ENCODE results near the gene VSIG10. TPM values are rescaled to one million over a fixed set of nuclear protein-coding genes. Genes with fewer than 3 reads are reported as not detected.

Gene VSIG10
- total RNA-seq, 2 experiments from 2014 or later = 5.7 to 7.6 TPM

GRCh38 chr12:118058227-118058626 lies 45.6 kb downstream of the VSIG10 start:
- POLR2A ChIA-PET = interaction anchor here (1.2 to 1.9 kb wide), 4 partner anchors 9 to 183 kb away, joined by 5 to 7 read pairs (median 5); no protein-coding TSS in a partner anchor
- Mint-ChIP-seq H3K27ac (peak overlapping the region; percentile 92), H3K36me3 (peaks cover 5% of the 10 kb centered on the region)

GRCh38 chr12:118055865-118056773 lies 47.7 kb downstream of the VSIG10 start:
- peaks cover 57% of the 10 kb centered on the region for H3K4me1 Mint-ChIP-seq (ENCODE audit: low read depth)
- CTCF ChIA-PET = interaction anchor here (0.9 to 3.2 kb wide), 10 partner anchors 8 to 320 kb away, joined by 3 to 29 read pairs (median 5); partner anchors contain the start of genes RFC5 and SUDS3

More at GRCh38 chr12:118058227-118058626, 45.6 kb downstream of the VSIG10 start:
- intact Hi-C loops (cut with micrococcal nuclease) = loop anchor here (10.0 kb wide), 1 partner anchor 247 kb away; no protein-coding TSS in a partner anchor
- H3K9me3 Mint-ChIP-seq = no peaks in the 10 kb centered on the region
- no peaks in the 10 kb centered on the region for H3K27me3 Mint-ChIP-seq
- H3K4me3 Mint-ChIP-seq = no peak overlapping the region
- no peak for DNase-seq
- CTCF ChIA-PET = interaction anchor here (0.6 to 2.7 kb wide), 3 partner anchors 24 to 183 kb away, joined by 3 to 20 read pairs (median 3); no protein-coding TSS in a partner anchor
- H3K4me1 Mint-ChIP-seq (ENCODE audit: low read depth) = peaks cover 38% of the 10 kb centered on the region

GRCh38 chr12:118055144-118055557 lies 48.7 kb downstream of the VSIG10 start:
- ChIA-PET POLR2A (interaction anchor here (0.7 to 1.6 kb wide), 4 partner anchors 9 to 180 kb away, joined by 3 to 6 read pairs (median 5); no protein-coding TSS in a partner anchor), CTCF (interaction anchor here (0.7 to 3.2 kb wide), 13 partner anchors 9 to 321 kb away, joined by 3 to 29 read pairs (median 4); partner anchors contain the start of genes KSR2, RFC5 and SUDS3)
- no peaks in the 10 kb centered on the region for H3K9me3 Mint-ChIP-seq
- peak overlapping the region; percentile 9 for H3K27ac Mint-ChIP-seq
- intact Hi-C loops (cut with micrococcal nuclease) = loop anchor here (1.0 to 10.0 kb wide), 3 partner anchors 10 to 250 kb away; no protein-coding TSS in a partner anchor
- H3K4me1 Mint-ChIP-seq (ENCODE audit: low read depth) = peaks cover 60% of the 10 kb centered on the region
- no peaks in the 10 kb centered on the region for H3K27me3 Mint-ChIP-seq
- peak; percentile 87 for DNase-seq
- H3K4me3 Mint-ChIP-seq = no peak overlapping the region
- H3K36me3 Mint-ChIP-seq = peaks cover 23% of the 10 kb centered on the region

More at GRCh38 chr12:118055865-118056773, 47.7 kb downstream of the VSIG10 start:
- no peaks in the 10 kb centered on the region for H3K9me3 Mint-ChIP-seq
- H3K27me3 Mint-ChIP-seq = no peaks in the 10 kb centered on the region
- no peak for DNase-seq
- H3K4me3 Mint-ChIP-seq = no peak overlapping the region
- POLR2A ChIA-PET = interaction anchor here (0.7 to 1.6 kb wide), 2 partner anchors 19 to 24 kb away, joined by 5 to 6 read pairs; no protein-coding TSS in a partner anchor
- intact Hi-C loops (cut with micrococcal nuclease) = loop anchor here (1.0 to 10.0 kb wide), 3 partner anchors 11 to 249 kb away; no protein-coding TSS in a partner anchor
- H3K36me3 Mint-ChIP-seq = peaks cover 19% of the 10 kb centered on the region
- peak overlapping the region; percentile 51 for H3K27ac Mint-ChIP-seq

GRCh38 chr12:118053071-118053985 lies 50.5 kb downstream of the VSIG10 start:
- intact Hi-C loops (cut with micrococcal nuclease) = loop anchor here (5.0 to 10.0 kb wide), 3 partner anchors 251 to 319 kb away; partner anchors contain the start of gene TAOK3

GRCh38 chr12:118052324-118053070 lies 51.3 kb downstream of the VSIG10 start:
- peak overlapping the region; percentile 48 for H3K4me3 Mint-ChIP-seq
- CTCF ChIA-PET = interaction anchor here (0.6 to 2.3 kb wide), 9 partner anchors 7 to 326 kb away, joined by 3 to 11 read pairs (median 6); no protein-coding TSS in a partner anchor
- intact Hi-C loops (cut with micrococcal nuclease) = loop anchor here (1.0 to 10.0 kb wide), 5 partner anchors 8 to 320 kb away; partner anchors contain the start of gene TAOK3

More at GRCh38 chr12:118053071-118053985, 50.5 kb downstream of the VSIG10 start:
- peak overlapping the region; percentile 0 for H3K4me3 Mint-ChIP-seq
- ChIA-PET CTCF (interaction anchor here (1.0 to 2.3 kb wide), 7 partner anchors 9 to 178 kb away, joined by 3 to 11 read pairs (median 6); no protein-coding TSS in a partner anchor), POLR2A (interaction anchor here (0.9 to 1.5 kb wide), 6 partner anchors 8 to 25 kb away, joined by 3 to 15 read pairs (median 4); no protein-coding TSS in a partner anchor)
- no peaks in the 10 kb centered on the region for H3K9me3 Mint-ChIP-seq
- peaks cover 24% of the 10 kb centered on the region for H3K36me3 Mint-ChIP-seq
- no peak for DNase-seq
- H3K27ac Mint-ChIP-seq = peak overlapping the region; percentile 84
- no peaks in the 10 kb centered on the region for H3K27me3 Mint-ChIP-seq
- H3K4me1 Mint-ChIP-seq (ENCODE audit: low read depth) = peaks cover 56% of the 10 kb centered on the region

GRCh38 chr12:118050972-118051910 lies 52.6 kb downstream of the VSIG10 start:
- DNase-seq = peak; percentile 55
- Mint-ChIP-seq H3K27ac (peak overlapping the region; percentile 84), H3K27me3 (no peaks in the 10 kb centered on the region), H3K9me3 (no peaks in the 10 kb centered on the region), H3K4me1 (ENCODE audit: low read depth) (peaks cover 58% of the 10 kb centered on the region), H3K4me3 (peak overlapping the region; percentile 40), H3K36me3 (peaks cover 27% of the 10 kb centered on the region)
- intact Hi-C loops (cut with micrococcal nuclease) = loop anchor here (5.0 to 10.0 kb wide), 3 partner anchors 254 to 321 kb away; partner anchors contain the start of gene TAOK3
- CTCF ChIA-PET = interaction anchor here (0.6 to 1.8 kb wide), 7 partner anchors 9 to 327 kb away, joined by 3 to 10 read pairs (median 3); no protein-coding TSS in a partner anchor
- POLR2A ChIA-PET = interaction anchor here (1.1 to 1.5 kb wide), 4 partner anchors 10 to 24 kb away, joined by 4 to 9 read pairs (median 6); partner anchors contain the start of gene WSB2

More at GRCh38 chr12:118052324-118053070, 51.3 kb downstream of the VSIG10 start:
- Mint-ChIP-seq H3K9me3 (no peaks in the 10 kb centered on the region), H3K27me3 (no peaks in the 10 kb centered on the region), H3K27ac (peak overlapping the region; percentile 84), H3K36me3 (peaks cover 25% of the 10 kb centered on the region), H3K4me1 (ENCODE audit: low read depth) (peaks cover 53% of the 10 kb centered on the region)
- POLR2A ChIA-PET = interaction anchor here (0.9 to 1.5 kb wide), 10 partner anchors 7 to 25 kb away, joined by 3 to 15 read pairs (median 4); partner anchors contain the start of gene WSB2
- peak; percentile 79 for DNase-seq

GRCh38 chr12:118046430-118046829 lies 57.4 kb downstream of the VSIG10 start:
- H3K36me3 Mint-ChIP-seq = peaks cover 54% of the 10 kb centered on the region
- no peak for DNase-seq
- H3K27ac Mint-ChIP-seq = peak overlapping the region; percentile 97
- H3K4me1 Mint-ChIP-seq (ENCODE audit: low read depth) = peaks cover 66% of the 10 kb centered on the region
- no peaks in the 10 kb centered on the region for H3K9me3 Mint-ChIP-seq
- intact Hi-C loops (cut with micrococcal nuclease) = no loop called here
- ChIA-PET CTCF (interaction anchor here (3.9 to 4.4 kb wide), 2 partner anchors 9 to 13 kb away, joined by 29 to 44 read pairs; no protein-coding TSS in a partner anchor), POLR2A (interaction anchor here (0.6 to 3.9 kb wide), 4 partner anchors 8 to 121 kb away, joined by 3 to 73 read pairs (median 4); partner anchors contain the start of gene WSB2)
- H3K4me3 Mint-ChIP-seq = no peak overlapping the region
- no peaks in the 10 kb centered on the region for H3K27me3 Mint-ChIP-seq

- no peaks in the 10 kb centered on the region for H3K9me3 Mint-ChIP-seq
- H3K36me3 Mint-ChIP-seq = peaks cover 54% of the 10 kb centered on the region
- CTCF ChIA-PET = interaction anchor here (0.8 to 4.4 kb wide), 6 partner anchors 9 to 332 kb away, joined by 3 to 44 read pairs (median 6); partner anchors contain the start of genes SUDS3 and WSB2
- H3K4me1 Mint-ChIP-seq (ENCODE audit: low read depth) = peaks cover 63% of the 10 kb centered on the region
- peak overlapping the region; percentile 46 for H3K4me3 Mint-ChIP-seq
- POLR2A ChIA-PET = interaction anchor here (0.6 to 3.9 kb wide), 8 partner anchors 9 to 64 kb away, joined by 3 to 73 read pairs (median 5); partner anchors contain the start of genes RFC5 and WSB2
- DNase-seq = no peak
- peak overlapping the region; percentile 97 for H3K27ac Mint-ChIP-seq
- H3K27me3 Mint-ChIP-seq = no peaks in the 10 kb centered on the region
- intact Hi-C loops (cut with micrococcal nuclease) = loop anchor here (1.0 to 2.0 kb wide), 3 partner anchors 8 to 16 kb away; partner anchors contain the start of gene WSB2
Measured at GRCh38 chr12:118044577-118044976, 59.2 kb downstream of the VSIG10 start.

- H3K4me1 Mint-ChIP-seq (ENCODE audit: low read depth) = peaks cover 59% of the 10 kb centered on the region
- CTCF ChIA-PET = interaction anchor here (1.3 to 4.4 kb wide), 5 partner anchors 9 to 332 kb away, joined by 3 to 44 read pairs (median 6); partner anchors contain the start of genes SUDS3 and WSB2
- H3K9me3 Mint-ChIP-seq = no peaks in the 10 kb centered on the region
- peak overlapping the region; percentile 46 for H3K4me3 Mint-ChIP-seq
- intact Hi-C loops (cut with micrococcal nuclease) = loop anchor here (1.0 to 2.0 kb wide), 3 partner anchors 8 to 17 kb away; partner anchors contain the start of gene WSB2
- POLR2A ChIA-PET = interaction anchor here (0.7 to 3.9 kb wide), 7 partner anchors 9 to 28 kb away, joined by 3 to 73 read pairs (median 5); partner anchors contain the start of genes RFC5 and WSB2
- peak; percentile 58 for DNase-seq
- peak overlapping the region; percentile 97 for H3K27ac Mint-ChIP-seq
- no peaks in the 10 kb centered on the region for H3K27me3 Mint-ChIP-seq
- peaks cover 54% of the 10 kb centered on the region for H3K36me3 Mint-ChIP-seq
Measured at GRCh38 chr12:118044075-118044474, 59.7 kb downstream of the VSIG10 start.
